Gastrocnemius medialis (tissue), 4 donors: Measurements from ENCODE around the gene CDAN1. TPM values are rescaled to one million over a fixed set of nuclear protein-coding genes. Genes with fewer than 3 reads are reported as not detected.
"Not testable (repeated sequence)": the region's sequence is repeated elsewhere in the genome, so short reads cannot be mapped to it uniquely, and the experiment has no call there.

Experiments used
- ATAC-seq, 2 donors: fragments of 150-250 bp; one replicate each; pipeline ENCODE4 v1.9.1; 2016
- DNase-seq, 2 donors: peaks; one replicate each; pipeline ENCODE4 v3.0.0-alpha.2; 2019
- H3K27ac ChIP-seq, 4 donors: fragments of 200-600 bp; sonication (generic); 1 replicate in 1 of 4; 2 replicates in 3 of 4; pipeline ENCODE4 v1.5.1; 2016 to 2018; ENCODE audit warnings: mild to moderate bottlenecking in 2 of 4, moderate library complexity in 1 of 4
- H3K27me3 ChIP-seq, 3 donors: fragments of 200-600 bp; sonication (generic) in 2 of 3; 1 replicate in 1 of 3; 2 replicates in 2 of 3; pipeline versions ENCODE4 v1.5.1 to v1.6.0; 2016 to 2019; ENCODE audit warnings: mild to moderate bottlenecking in 1 of 3, moderate library complexity in 1 of 3
- H3K36me3 ChIP-seq, 2 donors: fragments of 200-600 bp; sonication (generic) in 1 of 2; one replicate each; pipeline ENCODE4 v1.5.1; 2017 to 2018
- H3K4me1 ChIP-seq, 2 donors: fragments of 200-600 bp; sonication (generic) in 1 of 2; one replicate each; pipeline ENCODE4 v1.5.1; 2016 to 2017; ENCODE audit warnings: mild to moderate bottlenecking in 2 of 2
- H3K4me3 ChIP-seq, 4 donors: fragments of 200-600 bp; sonication (generic) in 3 of 4; 1 replicate in 1 of 4; 2 replicates in 3 of 4; pipeline ENCODE4 v1.5.1; 2016 to 2019; ENCODE audit warnings: mild to moderate bottlenecking in 2 of 4
- H3K9me3 ChIP-seq, 3 donors: fragments of 200-600 bp; sonication (generic) in 2 of 3; 1 replicate in 1 of 3; 2 replicates in 2 of 3; pipeline ENCODE4 v1.5.1; 2016 to 2019
- CTCF ChIP-seq, 5 experiments: fragments of 450-650 bp in 3 of 5; fragments of 200-600 bp in 2 of 5; sonication (generic) in 2 of 5; IDR thresholded peaks in 4 of 5; conservative IDR thresholded peaks in 1 of 5; 1 replicate in 4 of 5; 2 replicates in 1 of 5; pipeline ENCODE4 v1.5.1; 2016 to 2019; ENCODE audit warnings: antibody characterized with exemption in 5 of 5, mild to moderate bottlenecking in 3 of 5, moderate library complexity in 3 of 5
- POLR2A ChIP-seq, 2 donors: fragments of 450-650 bp; IDR thresholded peaks; one replicate each; pipeline ENCODE4 v1.6.1; 2017; ENCODE audit warnings: antibody characterized with exemption in 2 of 2, mild to moderate bottlenecking in 2 of 2, moderate library complexity in 2 of 2
- in situ Hi-C, 4 donors: fragments of 200-750 bp; cut with MboI; loops; one replicate each; pipeline versions ENCODE4 v1.15.0 to v1.8.0; 2017; ENCODE audit warnings: low sequenced_read_pairs in 4 of 4
- intact Hi-C: fragments of 100-400 bp; cut with DNase I; formaldehyde crosslinking; loops from one replicate; pipeline ENCODE4 v1.15.1; 2023; ENCODE audit warnings: low total_unique reads
- total RNA-seq, 4 donors: library from RNA; depleted of rRNA; stranded (reverse); fragments of >200 nt; gene quantifications; one replicate each; pipeline versions ENCODE4 v1.1.0 to v1.2.3, GENCODE V29; 2016

Gene CDAN1
- total RNA-seq, 4 donors from 2014 or later = 4.2 to 5.9 (median 5.1) TPM

DNA sequence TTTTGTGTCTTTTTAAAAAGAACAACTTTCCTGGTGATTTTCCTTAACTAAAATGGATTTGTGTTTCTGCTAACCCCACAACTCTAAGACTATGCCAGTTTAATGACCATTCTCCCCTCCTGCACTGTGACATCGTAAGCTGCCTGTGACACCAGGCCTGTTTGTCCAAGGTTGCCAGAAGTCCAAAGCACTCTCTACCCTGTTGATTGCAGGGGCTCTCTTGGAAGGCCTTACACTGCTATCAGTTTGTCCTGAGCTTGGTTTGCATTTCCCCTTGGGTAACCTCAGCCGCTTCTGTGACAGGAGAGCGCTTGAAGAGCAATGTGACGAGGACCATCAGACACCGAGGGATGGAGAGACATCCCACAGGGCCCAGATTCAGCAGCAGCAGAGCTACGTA is 55.8 kb downstream of the CDAN1 start:
- ATAC-seq (no peak), DNase-seq (no peak)
- Histone ChIP-seq H3K36me3 (peaks cover 0 to 5% of the 10 kb centered on the region in 2 donors), H3K4me1 (no peaks in the 10 kb centered on the region), H3K9me3 (no peaks in the 10 kb centered on the region), H3K27me3 (no peaks in the 10 kb centered on the region), H3K4me3 (no peak overlapping the region), H3K27ac (no peak overlapping the region)
- intact Hi-C loops = no loop called here
- TF ChIP-seq CTCF (IDR thresholded peaks at IDR 0.05 in 4 of 5, conservative IDR thresholded peaks at IDR 0.05 in 1 of 5) (no peak), POLR2A (IDR thresholded peaks at IDR 0.05) (no peak)
- in situ Hi-C loops = no loop called here

DNA sequence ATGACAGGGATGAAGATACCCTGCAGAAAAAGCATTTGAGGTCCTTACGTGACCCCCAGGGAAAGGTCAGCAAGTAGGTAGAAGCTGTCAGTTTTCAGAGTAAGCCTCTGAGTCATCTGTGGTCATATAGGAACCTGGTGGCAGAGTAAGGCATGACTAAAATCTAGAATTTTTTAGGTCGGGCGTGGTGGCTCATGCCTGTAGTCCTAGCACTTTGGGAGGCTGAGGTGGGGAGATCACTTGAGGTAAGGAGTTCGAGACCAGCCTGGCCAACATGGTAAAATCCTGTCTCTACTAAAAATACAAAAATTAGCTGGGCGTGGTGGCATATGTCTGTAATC is 56.8 kb downstream of the CDAN1 start:
- intact Hi-C loops, in situ Hi-C loops, ATAC-seq: not testable (repeated sequence)

GRCh38 chr15:42679285-42680141 is 57.4 kb downstream of the CDAN1 start:
- DNase-seq (no peak), ATAC-seq (no peak)
- Histone ChIP-seq H3K9me3 (no peaks in the 10 kb centered on the region), H3K36me3 (peaks cover 0 to 5% of the 10 kb centered on the region in 2 donors), H3K27me3 (no peaks in the 10 kb centered on the region), H3K4me3 (no peak overlapping the region), H3K4me1 (no peaks in the 10 kb centered on the region), H3K27ac (no peak overlapping the region)
- TF ChIP-seq CTCF (IDR thresholded peaks at IDR 0.05 in 4 of 5, conservative IDR thresholded peaks at IDR 0.05 in 1 of 5) (no peak), POLR2A (IDR thresholded peaks at IDR 0.05) (no peak)
- intact Hi-C loops = no loop called here
- in situ Hi-C loops = no loop called here

More for the DNA sequence above, 56.8 kb downstream of the CDAN1 start:
- not testable (repeated sequence) for H3K4me1 ChIP-seq, H3K4me3 ChIP-seq, DNase-seq, H3K27ac ChIP-seq, H3K27me3 ChIP-seq, H3K9me3 ChIP-seq, H3K36me3 ChIP-seq

DNA sequence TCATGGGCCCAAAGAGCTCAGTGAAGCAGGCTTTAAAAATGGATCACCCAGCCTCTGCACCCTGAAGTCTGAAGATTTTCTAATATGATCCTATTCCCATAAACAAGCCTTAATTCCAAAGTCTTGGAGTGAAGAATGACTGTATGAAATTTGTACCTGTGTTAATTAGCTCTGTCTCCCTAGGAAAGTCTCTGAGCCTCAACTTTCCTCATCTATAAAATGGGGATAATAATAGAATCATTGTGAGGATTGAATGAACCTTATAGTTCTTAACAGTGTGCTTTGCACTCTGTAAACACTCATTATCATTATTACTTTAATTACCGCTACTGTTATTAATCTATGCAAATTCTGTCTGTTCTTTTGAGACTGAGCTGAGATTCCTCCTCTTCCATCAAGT is 61.9 kb downstream of the CDAN1 start:
- Histone ChIP-seq H3K4me1 (no peaks in the 10 kb centered on the region), H3K36me3 (peaks cover 0 to 6% of the 10 kb centered on the region in 2 donors), H3K27me3 (no peaks in the 10 kb centered on the region), H3K9me3 (no peaks in the 10 kb centered on the region), H3K4me3 (no peak overlapping the region), H3K27ac (no peak overlapping the region)
- intact Hi-C loops = no loop called here
- DNase-seq = no peak
- in situ Hi-C loops = no loop called here
- TF ChIP-seq POLR2A (IDR thresholded peaks at IDR 0.05) = no peak
- TF ChIP-seq CTCF (IDR thresholded peaks at IDR 0.05 in 4 of 5, conservative IDR thresholded peaks at IDR 0.05 in 1 of 5) = no peak
- no peak for ATAC-seq

- TF ChIP-seq POLR2A (IDR thresholded peaks at IDR 0.05) (no peak), CTCF (IDR thresholded peaks at IDR 0.05 in 4 of 5, conservative IDR thresholded peaks at IDR 0.05 in 1 of 5) (no peak)
- ATAC-seq = no peak
- no peaks in the 10 kb centered on the region for H3K4me1 ChIP-seq
Measured at GRCh38 chr15:42674472-42674871, 62.5 kb downstream of the CDAN1 start.

More at GRCh38 chr15:42674472-42674871, 62.5 kb downstream of the CDAN1 start:
- intact Hi-C loops = no loop called here
- Histone ChIP-seq H3K36me3 (peaks cover 0 to 6% of the 10 kb centered on the region in 2 donors), H3K27me3 (no peaks in the 10 kb centered on the region), H3K9me3 (no peaks in the 10 kb centered on the region), H3K27ac (no peak overlapping the region), H3K4me3 (no peak overlapping the region)
- in situ Hi-C loops = no loop called here
- no peak for DNase-seq

Other genes starting within 250 kb of the CDAN1 start
- gene ZNF106, start 246.0 kb downstream of the CDAN1 start, total RNA-seq = 100 to 1,000 TPM; 340 to 487 (median 414) TPM
- gene SNAP23, start 241.5 kb downstream of the CDAN1 start, total RNA-seq = 10 to 100 TPM; 26.7 to 74.3 (median 40.2) TPM
- 10 to 100 TPM in 2 of 4 donors, 1 to 10 TPM in 2; 6.0 to 15.4 (median 10.0) TPM for gene LRRC57, start 188.3 kb downstream of the CDAN1 start, total RNA-seq
- gene HAUS2, start 188.3 kb downstream of the CDAN1 start, total RNA-seq = 10 to 100 TPM; 24.7 to 31.9 (median 27.8) TPM
- gene STARD9, start 161.5 kb downstream of the CDAN1 start, total RNA-seq = 1 to 10 TPM; 1.6 to 3.5 (median 2.0) TPM
- gene TTBK2, start 183.7 kb upstream of the CDAN1 start, total RNA-seq = 10 to 100 TPM in 3 of 4 donors, 1 to 10 TPM in 1; 8.8 to 20.3 (median 16.2) TPM